ENCODE data around the gene ACOT13.
"Not testable (repeated sequence)": the region's sequence is repeated elsewhere in the genome, so short reads cannot be mapped to it uniquely, and the experiment has no call there.

ACOT13 gene

GRCh38 chr6:24734166-24734565, 67.3 kb downstream of the ACOT13 start:
- no peak for DNase-seq

GRCh38 chr6:24734710-24735109, 67.8 kb downstream of the ACOT13 start:
- DNase-seq, result not testable (repeated sequence)

- DNase-seq, result no peak
These were observed 71.9 kb downstream of the ACOT13 start for GRCh38 chr6:24738741-24739140.

DNA sequence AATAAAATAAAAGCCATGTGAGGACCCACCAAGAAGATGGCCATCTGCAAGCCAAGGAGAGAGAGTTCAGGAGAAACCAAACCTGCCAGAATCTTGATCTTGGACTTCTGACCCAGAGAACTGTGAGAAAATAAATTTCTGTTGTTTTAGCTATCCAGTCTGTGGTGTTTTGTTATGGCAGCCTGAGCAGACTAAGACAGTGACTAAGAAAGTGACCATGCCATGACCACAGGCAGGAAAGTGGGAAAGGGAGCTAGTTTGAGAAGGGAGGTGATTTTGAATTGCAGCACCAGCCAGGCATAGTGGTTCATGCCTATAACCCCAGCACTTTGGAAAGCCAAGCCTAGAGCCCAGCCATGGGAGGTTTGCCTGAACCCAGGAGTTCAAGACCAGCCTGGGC, 74.0 kb downstream of the ACOT13 start:
- no peak for DNase-seq

GRCh38 chr6:24742216-24742738, 75.4 kb downstream of the ACOT13 start:
- DNase-seq, result no peak

DNA sequence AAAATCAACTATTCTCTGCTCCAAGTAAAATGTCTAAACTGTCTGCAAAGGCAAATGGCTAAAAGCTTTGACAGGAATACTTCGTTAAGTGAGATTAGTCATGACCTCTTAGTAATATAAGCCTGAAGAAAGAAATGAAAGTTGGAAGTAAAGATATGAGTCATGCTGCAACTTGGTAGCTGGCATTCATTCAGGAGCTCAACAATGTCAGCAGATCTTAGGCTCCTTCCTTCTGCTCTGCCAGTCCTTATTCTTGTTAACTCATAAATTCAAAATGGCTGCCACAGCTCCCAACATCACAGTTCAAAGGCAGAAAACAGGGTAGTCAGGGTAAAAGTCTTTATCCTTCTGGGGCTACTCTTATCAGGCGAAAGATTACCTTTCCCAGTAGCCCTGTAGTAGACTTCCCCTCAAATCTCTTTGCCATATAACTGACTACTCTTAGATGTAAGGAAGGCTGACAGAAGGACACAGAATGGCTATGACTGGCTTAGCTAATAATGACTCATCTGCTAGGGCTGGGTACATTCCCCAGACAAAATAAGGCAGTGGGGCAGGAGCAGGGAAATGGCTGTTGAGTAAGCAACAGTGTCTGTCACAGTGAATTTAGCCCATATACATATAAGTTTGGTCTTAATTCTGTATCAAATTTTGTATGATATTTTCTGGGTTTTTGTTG, 76.5 kb downstream of the ACOT13 start:
- DNase-seq, result peak; percentile 85

GRCh38 chr6:24743944-24744335, 77.1 kb downstream of the ACOT13 start:
- no peak for DNase-seq

DNA sequence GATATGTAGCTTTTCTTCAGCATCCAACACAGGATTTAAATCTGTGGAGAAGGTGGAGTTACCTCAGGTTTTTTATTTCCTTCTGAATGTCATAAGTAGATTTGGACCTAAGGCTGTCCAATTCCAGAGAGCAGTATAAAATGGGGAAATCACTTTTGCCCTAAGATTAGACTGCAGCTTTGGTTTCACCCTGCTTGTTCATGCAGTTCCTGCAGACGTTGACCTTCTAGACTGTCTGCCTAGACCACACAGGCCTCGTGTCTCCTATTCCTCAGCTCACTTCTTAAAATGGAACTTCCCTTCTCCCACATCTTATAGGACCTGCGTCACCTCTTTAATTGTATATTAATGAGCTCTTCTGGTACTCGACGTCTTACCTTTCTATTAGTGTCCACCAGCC, 78.0 kb downstream of the ACOT13 start:
- no peak for DNase-seq

DNA sequence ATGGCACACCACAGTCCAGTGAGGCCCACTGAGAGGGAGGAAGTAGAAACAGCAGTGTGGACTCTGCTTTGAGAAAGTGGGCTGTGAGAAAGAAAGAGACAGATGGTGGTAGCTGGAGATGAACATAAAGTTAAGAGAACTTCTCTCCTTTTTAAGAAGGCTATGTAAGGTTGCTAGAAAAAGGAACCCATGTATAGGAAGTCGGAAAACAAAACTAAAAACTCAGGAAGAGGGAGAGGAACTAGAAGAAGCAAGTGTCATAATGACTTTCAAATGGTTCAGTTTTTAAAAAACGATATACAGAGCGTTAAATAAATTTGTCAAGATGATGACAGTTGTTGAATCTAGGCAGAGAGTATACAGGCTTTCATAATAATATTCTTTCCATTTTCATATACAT, 82.4 kb downstream of the ACOT13 start:
- no peak for DNase-seq

GRCh38 chr6:24750878-24751277, 84.0 kb downstream of the ACOT13 start:
- DNase-seq, result not testable (repeated sequence)

DNA sequence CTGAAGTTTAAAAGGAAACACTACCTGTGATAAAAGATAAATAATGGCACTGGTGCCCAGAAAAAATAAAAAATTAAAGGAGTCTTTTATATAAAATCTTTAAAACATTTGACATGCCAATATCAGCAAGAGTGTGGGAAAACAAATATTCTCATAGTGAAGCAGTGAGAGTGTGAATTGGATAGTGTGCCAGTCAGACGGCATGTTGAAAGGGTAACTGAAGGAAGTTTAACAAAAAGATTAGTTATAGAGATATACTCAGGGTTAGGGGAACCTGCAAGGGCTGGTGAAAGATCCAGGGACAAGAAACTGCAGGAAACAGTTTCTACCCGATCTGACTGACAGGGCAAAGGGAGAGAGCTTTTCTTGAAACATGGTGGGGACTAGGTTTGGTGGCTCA, 85.6 kb downstream of the ACOT13 start:
- DNase-seq, result no peak

GRCh38 chr6:24752917-24753492, 86.1 kb downstream of the ACOT13 start:
- DNase-seq, result no peak

DNA sequence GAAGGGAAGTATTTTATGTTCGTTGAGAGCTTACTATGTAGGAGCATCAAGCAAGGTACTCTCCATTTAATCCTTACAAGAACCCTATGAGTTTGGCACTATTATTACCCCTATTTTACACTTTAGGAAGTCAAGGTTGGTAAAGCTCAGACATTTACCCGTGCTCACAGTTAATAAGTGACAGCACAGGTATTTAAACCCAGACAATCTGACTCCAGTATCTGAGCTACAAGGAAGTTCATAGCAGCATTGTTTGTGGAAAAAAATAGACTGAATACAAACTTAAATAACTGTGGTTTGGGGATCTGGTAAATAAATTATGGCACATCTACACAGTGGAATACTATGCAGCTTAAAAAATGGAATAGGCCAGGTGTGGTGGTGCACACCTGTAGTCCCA, 86.7 kb downstream of the ACOT13 start:
- no peak for DNase-seq

GRCh38 chr6:24754378-24754777, 87.5 kb downstream of the ACOT13 start:
- not testable (repeated sequence) for DNase-seq

Data from activated CD4-positive, alpha-beta T cell treated with anti-CD3 and anti-CD28 coated beads, Interleukin-2, Interleukin-6, amounts not matched to agents 100 ng/mL and 50 ng/mL, durations not matched to agents 16 hours and 8 hours (primary cell).